ENCODE results near the gene RASSF3.
"Not testable (repeated sequence)": the region's sequence is repeated elsewhere in the genome, so short reads cannot be mapped to it uniquely, and the experiment has no call there.

Gene RASSF3

DNA sequence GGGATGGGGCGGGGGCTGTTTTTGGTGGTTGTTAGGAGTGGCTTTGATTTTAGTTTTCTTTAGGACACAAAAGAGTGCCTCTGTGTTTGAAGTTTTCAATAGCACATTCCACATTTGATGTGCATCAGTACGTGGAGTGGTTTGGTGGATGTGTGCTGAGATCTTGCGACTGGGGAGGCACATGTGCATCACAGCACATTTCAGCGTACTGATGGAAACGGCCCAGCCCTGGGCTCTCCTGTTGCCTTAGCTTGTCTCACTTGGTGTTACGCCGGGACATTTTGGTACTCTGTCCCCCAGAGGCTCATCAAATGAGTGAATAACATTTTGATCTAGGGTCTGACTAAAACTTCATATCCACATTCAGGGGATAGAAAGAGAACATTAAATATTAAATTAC is 78.4 kb downstream of the RASSF3 start:
- DNase-seq (ENCODE audit: low read depth in 1 of 2, low spot score in 1 of 2), result no peak

DNA sequence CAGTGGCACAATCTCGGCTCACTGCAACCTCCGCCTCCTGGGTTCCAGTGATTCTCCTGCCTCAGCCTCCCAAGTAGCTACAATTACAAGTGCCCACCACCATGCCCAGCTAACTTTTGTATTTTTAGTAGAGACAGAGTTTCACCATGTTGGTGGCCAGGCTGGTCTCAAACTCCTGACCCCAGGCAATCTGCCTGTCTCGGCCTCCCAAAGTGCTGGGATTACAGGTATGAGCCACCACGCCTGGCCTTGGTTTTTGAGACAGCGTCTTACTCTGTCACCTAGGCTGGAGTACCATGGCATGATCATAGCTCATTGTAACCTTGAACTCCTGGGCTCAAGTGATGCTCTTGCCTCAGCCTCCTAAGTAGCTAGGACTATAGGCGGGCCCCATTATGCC is 79.9 kb downstream of the RASSF3 start:
- not testable (repeated sequence) for DNase-seq (ENCODE audit: low read depth in 1 of 2, low spot score in 1 of 2)

DNA sequence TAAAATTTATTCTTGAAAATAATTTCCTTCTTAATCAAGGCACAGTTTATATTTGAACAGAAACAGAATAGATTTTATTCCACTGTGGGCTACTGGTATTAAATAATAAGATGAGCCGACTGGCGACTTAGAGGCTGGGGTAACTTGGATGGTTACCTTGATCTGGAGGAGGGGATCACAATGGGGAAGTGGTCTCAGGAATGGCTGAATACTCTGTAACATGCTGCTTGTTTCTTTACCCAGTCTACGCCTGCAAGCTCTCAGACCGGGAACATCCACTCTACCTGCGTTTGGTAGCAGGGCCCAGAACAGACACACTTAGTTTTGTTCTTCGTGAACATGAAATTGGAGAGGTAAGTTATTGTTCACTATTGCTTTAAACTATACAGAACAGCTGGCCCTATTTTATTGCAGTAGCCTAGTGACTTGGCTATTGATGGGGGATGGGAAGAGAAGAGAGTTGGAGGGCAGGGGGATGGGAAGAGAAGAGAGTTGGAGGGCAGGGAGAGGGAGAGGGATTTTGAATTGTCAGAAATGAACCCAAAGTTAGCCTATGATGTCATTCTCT is 81.0 kb downstream of the RASSF3 start:
- no peak for DNase-seq (ENCODE audit: low read depth in 1 of 2, low spot score in 1 of 2)

DNA sequence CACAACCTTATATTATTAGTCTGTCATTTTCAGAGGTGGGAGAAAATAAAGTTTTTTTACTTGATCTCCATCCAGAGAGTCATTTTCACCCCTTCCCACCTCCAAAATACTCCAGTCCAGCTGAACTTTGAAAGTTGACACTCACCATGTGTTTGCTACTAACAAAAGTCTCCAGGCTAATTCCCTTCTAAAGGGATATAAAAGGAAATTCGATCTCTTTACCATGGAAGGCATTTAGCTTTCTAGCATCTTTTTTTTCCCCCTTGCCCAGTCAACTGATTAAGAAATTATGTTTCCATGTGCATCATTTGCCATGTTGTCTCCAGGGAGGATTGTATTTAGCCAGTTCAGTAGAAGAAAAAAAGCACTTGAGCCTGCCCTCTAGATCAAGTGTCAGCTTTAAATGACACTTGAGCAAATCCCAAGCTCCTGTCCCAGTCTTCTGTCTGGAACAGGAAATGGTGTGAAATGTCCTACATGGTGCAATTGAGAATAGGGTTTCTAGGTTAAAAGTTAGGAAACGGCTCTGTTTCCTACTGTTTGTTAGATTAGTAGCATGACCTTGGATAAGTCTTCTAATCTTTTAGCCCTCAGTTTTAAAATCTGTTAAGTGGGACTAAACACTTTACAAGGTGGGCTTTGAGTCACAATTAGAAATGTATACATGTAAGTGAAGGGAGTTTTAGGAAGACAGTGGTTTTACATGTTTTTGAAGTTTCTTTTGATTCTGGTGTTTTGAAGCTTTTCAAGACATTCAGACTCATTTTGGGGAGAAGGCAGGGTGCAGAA is 81.7 kb downstream of the RASSF3 start:
- DNase-seq (ENCODE audit: low read depth in 1 of 2, low spot score in 1 of 2), result no peak

DNA sequence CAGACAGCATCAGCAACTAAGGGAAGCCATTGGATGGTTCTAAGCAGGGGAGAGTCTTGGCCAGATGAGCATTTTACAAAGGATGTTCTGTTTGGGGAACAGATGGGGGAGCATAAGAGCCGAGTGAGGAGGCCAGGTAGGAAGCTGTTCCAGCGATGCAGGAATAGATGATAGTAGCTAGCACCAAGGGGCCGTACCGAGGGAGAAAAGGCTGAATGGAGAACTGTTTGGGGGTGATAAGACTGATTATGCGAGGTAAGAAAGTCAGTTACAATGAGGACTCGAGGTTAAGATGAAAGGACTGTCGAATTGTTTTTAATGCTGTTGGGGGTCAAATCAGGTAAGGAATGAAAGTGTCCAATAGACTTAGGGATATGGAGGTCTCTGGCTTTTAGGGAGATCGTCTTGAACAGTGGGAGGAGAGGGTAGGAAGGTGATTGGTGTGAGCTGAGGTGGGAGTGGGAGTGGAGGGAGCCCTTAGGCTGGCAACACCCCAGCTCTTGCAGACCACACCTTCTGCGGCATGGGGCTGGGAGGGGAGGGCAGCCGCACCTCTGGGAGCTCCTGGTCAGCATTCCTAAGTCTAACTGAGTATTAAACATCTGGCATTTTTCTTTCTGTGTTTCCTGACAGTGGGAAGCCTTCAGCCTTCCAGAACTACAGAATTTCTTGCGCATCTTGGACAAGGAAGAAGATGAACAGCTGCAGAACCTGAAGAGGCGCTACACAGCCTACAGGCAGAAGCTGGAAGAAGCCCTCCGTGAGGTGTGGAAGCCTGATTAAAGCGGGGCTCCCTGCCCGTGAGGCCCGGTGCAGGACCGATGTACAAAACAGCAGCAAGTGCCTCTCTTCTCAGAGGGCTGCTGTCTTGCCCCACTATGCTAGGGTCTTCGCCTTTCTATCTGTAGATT is 84.1 kb downstream of the RASSF3 start:
- no peak for DNase-seq (ENCODE audit: low read depth in 1 of 2, low spot score in 1 of 2)

DNA sequence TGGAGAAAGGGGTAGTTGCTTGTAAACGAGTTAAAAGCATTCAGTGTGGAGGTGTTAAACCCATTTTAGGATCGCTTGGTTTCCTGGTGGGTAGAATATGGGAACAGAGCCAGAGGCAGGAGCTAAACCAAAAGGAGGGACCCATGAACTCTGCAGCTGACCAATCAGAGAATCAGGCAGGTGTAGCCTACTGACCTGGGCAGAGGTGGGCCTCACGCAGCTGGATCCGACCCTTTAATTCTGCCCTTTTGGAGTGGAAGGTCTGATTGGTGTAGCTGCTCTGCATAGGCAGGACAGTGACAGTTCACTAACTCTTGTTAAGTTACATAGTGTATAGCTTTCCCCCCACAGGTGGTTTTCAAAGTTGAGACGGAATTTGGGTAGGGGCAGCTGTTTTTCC is 85.3 kb downstream of the RASSF3 start:
- DNase-seq (ENCODE audit: low read depth in 1 of 2, low spot score in 1 of 2), result no peak

DNA sequence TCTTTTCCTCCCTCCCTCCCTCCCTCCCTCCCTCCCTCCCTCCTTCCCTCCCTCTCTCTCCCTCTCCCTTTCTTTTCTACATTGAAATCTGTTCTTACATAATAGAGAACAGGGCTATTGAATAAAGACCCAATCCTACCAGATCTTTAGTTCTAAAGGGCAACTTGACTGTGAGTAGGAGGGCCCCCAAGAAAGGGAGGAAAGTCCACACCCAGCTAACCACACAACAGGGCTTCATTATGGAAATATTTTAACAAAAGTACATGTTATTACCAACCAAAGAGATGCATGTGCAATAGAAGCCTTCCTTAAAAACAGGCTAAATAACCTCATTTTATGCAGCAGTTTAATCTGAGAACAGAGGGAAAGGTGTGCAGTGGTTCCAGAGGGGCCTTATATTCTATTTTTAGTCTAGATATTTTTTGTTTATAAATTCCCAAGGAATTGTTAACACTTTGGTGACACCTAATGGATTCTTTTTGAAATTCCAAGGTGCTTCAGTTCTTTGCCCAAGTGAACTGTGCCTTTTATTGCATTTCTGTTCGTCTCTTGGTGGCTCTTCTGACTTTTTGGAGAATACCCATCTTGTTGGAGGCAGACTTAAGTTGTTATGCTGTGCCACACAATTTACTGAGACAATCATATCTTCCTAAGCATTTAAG is 85.9 kb downstream of the RASSF3 start:
- no peak for DNase-seq (ENCODE audit: low read depth in 1 of 2, low spot score in 1 of 2)

DNA sequence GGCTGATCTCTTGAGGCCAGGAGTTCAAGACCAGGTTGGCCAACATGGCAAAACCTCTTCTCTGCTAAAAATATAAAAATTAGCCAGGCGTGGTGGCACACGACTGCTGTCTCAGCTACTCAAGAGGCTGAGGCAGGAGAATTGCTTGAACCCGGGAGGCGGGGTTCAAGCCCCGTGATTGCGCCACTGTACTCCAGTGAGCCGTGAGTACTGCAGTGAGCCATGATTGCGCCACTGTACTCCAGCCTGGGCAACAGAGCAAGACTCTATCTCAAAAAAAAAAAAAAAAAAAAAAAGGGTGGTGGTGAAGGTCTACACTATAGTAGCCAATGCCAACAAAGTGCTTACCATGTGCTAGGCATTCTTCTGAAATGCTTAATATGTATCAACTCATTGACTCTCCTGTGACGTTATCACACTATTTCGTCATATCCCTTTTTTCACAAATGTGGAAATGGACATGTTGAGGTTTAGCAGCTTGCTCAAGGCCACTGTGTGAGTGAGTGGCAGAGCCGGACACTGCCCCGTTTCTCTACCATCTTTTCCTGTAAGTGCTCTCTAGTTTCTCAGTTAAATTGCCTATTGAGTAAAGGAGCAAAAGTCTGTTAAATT is 89.3 kb downstream of the RASSF3 start:
- no peak for DNase-seq (ENCODE audit: low read depth in 1 of 2, low spot score in 1 of 2)

DNA sequence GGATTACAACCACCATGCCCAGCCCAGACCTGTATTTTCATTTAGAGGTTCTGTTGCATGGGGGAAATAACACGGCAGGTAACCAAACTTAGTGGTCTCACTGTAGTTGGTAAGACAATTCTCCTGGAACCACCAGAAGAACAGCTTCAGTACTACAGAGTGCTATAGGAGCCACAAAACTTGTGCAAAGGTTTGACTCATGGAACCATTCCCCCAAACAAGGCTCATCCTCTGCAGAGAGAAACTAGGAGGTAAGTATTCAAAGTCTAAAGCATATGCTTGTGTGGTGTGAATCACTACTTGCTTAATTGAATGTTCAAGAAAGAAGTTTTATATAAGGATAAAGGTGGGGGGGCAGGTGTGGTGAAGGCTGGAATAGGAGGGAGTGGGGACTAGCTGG is 90.2 kb downstream of the RASSF3 start:
- DNase-seq (ENCODE audit: low read depth in 1 of 2, low spot score in 1 of 2), result no peak

DNA sequence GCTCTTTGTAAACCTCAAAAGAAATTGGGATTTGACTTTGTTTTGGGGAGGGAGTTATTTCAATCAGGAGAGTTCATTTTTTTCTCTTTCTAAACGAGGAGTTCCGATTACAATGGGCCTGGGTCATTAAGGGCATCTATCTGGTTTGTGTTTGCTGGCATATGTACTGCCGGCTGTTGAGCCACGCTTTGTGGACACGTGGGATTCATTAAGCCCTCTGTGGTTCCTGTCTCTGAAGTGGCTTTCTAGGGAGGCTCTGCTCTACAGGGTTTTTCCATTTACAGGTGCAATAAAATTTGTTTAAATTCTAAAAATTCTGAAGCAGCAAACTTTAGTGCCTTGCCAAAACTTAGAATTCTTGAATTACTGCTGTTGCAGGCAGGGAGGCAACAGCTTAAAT is 91.0 kb downstream of the RASSF3 start:
- no peak for DNase-seq (ENCODE audit: low read depth in 1 of 2, low spot score in 1 of 2)

DNA sequence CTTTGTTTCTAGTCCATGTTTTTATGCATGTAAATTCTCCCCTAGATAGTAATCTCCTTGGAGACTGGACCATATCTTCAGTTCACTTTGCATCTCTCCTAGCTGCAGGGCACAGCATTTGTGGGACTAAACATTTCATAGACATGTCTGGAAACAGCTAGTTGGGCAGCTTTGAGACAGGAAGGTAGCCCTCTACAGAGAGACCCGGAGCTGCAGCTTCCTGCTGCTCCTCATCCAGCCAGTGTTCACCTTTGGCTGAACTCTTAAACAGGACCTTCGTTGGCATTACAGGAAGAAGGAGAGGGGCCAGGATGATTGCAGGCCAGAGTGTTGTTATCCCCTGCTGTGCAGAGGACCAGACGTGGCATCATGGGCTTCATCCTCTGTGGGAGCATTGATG is 96.0 kb downstream of the RASSF3 start:
- DNase-seq (ENCODE audit: low read depth in 1 of 2, low spot score in 1 of 2), result no peak

DNA sequence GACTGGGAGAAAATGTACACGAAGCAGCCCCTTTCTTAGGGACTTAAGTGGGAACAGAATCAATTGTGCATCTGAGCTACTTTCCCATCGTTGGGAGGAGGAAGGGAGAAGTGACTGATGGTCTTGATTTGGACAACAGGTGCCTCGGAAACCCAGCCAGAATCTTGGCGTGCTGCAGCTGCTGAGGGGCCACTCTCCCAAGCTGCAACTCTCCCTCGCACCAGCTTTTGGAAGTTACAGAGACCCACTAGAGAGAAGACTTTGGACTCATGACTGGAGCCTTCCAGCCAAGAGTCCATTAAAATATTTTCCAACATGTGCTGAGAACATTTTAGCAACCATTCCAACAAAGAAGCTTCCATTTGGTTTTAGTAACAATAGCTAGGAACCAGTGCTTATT is 96.6 kb downstream of the RASSF3 start:
- no peak for DNase-seq (ENCODE audit: low read depth in 1 of 2, low spot score in 1 of 2)

DNA sequence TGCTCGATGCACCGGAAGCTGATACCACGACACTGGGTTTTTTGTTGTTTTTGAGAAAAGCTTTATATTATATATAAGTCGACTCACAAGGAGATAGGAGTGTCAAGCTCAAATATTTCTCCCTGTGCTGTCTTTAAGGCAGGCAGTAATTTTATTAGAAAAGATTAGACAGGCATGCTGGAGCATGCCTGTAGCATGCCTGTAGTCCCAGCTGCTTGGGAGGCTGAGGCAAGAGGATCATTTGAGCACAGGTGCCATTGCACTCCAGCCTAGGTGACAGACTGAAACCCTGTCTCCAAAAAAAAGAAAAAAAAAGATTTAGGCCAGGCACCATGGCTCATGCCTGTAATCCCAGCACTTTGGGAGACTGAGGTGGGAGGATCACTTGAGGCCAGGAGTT is 97.1 kb downstream of the RASSF3 start:
- DNase-seq (ENCODE audit: low read depth in 1 of 2, low spot score in 1 of 2), result no peak

DNA sequence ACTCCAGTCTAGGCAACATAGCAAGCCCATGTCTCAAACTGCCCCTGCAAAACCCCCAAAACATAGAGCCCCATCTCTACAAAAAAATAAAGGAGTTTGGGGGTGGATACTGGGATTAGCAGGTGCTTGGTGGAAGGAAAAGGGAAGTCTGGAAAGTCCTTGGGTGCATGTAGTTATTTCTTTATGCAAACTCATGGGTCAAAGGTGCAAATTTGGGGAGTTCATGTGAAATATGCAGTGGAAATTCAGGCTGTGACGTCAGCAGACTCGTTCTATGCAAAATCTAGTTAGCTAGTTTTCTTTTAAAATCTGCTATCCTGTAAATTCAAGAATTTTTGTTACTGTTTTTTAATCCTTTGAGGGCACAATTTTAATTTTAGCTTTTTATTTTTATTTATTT is 97.6 kb downstream of the RASSF3 start:
- DNase-seq (ENCODE audit: low read depth in 1 of 2, low spot score in 1 of 2), result no peak

DNA sequence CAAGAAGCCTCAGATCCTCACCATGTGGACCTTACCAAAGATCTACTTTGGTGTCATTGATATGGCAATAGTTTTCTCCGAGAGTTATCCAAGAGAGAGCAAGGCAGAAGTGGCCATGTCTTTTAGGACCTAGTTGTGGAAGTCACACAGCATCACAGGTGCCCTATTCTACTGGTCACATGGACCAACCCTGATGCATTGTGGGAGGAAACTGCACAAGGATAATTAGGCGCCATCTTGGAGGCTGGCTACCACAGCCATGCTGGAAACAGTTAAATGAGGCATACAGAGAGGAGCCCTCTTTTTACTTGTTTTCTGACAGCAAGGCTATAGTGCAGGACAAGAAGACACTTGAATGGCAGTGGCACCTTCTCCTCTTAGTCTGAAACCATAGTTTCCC is 99.1 kb downstream of the RASSF3 start:
- no peak for DNase-seq (ENCODE audit: low read depth in 1 of 2, low spot score in 1 of 2)

DNA sequence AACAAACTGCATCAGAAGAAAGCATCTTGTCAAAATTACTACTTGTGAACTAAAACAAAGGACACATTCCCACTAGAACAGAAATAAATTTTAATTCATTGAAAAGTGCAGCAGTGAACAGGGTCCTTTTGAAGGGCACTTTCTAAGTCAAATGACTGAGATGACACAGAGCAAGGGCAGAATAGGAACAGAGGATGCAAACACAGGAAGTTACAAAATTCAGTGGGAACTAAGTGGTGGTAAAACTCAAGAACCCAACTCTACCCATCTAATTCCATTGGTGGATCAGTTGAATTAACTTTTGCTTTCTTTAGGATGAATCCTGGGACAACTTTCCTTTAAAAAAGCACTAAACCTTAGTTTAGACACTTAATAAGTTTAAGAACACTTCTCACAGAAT is 103.1 kb downstream of the RASSF3 start:
- no peak for DNase-seq (ENCODE audit: low read depth in 1 of 2, low spot score in 1 of 2)

DNA sequence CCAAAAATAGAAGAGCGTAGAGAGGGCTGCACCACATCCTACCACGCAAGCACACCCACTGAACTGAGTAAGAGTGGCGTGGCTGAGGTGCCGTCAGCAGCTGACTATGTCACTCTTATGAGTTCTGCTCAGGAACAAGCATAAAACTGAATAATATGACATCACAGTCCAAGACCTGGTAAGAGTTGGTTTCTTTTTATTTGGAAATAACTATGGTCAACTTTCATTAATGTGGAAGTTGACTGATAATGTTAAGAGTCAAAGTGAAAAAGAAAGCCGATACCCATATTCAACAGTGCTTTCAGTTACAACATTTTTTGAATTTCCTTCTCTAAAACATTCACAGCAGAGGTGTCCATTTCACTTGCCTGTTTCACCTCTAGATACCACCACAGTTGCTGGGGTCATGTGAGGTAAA is 104.3 kb downstream of the RASSF3 start:
- no peak for DNase-seq (ENCODE audit: low read depth in 1 of 2, low spot score in 1 of 2)

DNA sequence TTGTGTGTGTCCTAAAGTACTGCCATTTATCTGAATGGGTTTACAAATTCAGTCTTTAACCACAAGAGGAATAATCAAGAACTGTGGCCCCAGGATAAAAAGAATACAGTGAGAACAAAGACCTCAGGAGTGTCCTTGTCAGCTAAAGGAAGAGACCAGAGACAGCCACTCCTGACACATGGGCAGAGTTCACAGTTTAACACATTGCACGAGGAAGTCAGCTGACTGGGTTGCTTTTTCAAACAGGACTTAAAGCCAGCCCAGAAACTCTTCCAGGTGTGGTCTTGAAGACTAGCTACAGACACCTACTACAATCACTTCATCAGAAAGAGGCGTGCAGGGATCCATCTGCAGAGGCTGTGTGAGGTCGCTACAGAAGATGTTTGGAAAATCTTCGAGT is 106.1 kb downstream of the RASSF3 start:
- no peak for DNase-seq (ENCODE audit: low read depth in 1 of 2, low spot score in 1 of 2)

DNA sequence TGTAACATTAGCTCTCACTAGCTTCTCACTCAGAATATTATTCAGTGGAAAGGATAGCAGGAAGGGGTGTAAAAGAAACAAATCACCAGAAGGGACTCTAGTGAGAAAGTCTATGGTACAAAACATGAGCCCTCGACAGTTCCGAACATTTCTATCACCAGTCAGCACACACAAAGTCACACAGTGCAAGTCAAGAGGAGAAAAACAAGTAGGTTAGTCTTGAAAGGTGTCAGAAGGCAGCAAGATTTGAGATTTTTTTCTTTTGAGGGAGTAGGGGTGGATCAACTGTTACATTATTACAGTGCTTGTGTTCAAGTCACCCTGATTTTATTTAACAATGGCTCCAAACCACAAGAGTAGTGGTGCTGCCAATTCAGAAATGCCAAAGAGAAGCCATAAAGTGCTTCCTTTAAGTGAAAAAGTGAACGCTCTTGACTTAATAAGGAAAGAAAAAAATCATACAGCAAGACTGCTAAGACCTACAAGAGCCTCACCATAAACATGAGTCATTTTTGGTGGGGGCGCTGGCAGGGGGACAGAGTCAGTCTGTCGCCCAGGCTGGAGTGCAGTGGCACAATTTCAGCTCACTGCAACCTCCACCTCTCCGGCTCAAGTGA is 106.7 kb downstream of the RASSF3 start:
- no peak for DNase-seq (ENCODE audit: low read depth in 1 of 2, low spot score in 1 of 2)

DNA sequence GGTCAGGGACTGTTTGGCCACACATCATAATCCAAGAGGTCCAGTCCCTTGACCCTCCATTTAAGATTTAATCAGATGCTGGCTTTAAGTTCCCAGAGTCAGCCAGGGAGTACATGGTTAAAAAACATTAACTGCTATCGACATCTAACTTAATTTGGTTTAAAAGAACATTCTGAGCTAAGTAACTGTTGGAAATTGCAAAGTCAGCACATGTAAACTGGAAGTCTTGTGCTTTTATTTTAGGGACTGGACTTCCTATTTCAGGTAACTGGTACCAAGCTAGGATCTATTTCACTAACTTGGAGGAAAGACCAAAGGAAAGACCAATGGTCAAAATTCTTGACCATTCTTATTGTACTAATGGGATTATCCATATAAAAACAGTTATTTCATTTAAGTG is 108.4 kb downstream of the RASSF3 start:
- no peak for DNase-seq (ENCODE audit: low read depth in 1 of 2, low spot score in 1 of 2)

DNA sequence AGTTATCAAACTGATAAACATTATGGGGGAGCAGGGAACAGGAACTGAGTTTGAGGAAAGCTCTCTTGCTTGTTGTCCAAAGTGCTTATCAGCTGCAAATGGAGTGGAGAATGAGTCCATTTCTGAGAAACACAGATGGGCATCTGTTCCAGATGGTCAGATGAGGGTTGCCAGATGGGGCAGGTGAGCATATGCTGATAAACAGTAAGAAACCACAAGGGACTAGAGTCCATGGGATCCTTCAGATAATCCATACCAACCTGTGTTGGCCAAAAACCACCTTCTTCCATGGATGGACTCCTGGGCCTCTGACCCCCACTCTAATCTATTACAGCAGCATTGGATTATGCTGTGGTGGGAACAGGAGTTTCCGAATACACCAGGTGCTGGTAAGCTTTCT is 110.6 kb downstream of the RASSF3 start:
- DNase-seq (ENCODE audit: low read depth in 1 of 2, low spot score in 1 of 2), result no peak
